A673 (cell line): ENCODE data around the gene PDE12.

ENCODE experiments used
- EZH2 ChIP-seq: fragments of 200-600 bp; sonication (generic); IDR thresholded peaks from 2 replicates; pipeline ENCODE4 v1.6.1; 2017; ENCODE audit warnings: borderline replicate concordance, low read depth, mild to moderate bottlenecking, mixed read lengths, antibody characterized with exemption, low read length; ENCODE audit not compliant: poor library complexity, severe bottlenecking
- TF ChIP-seq, protein P1 (sequence below): fragments of 300-800, 200-600 bp; sonication (generic); conservative IDR thresholded peaks from 2 replicates; pipeline ENCODE4 v1.5.1; 2017; ENCODE audit warnings: low read depth, mild to moderate bottlenecking, antibody characterized with exemption, low read length, moderate library complexity, mixed read lengths

DNA sequence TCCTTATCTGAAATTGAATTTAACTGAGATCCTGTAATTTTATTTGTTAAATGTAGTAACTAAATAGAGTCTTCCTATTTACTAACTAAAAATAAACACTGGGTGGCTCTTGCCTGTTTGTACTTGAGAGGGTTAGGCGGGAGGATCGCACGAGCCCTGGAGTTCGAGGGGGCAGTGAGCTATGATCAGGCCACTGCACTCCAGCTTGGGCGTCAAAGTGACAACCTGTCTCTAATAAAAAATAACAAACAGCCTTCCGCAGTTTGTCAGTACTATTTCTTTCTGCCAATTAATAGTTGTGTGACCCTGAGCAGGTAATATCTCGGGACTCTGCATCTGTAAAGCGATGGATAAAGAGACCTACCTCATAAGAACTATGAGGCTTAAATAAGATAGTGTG, 768 bp upstream of the PDE12 start:
- TF ChIP-seq, protein P1, sequence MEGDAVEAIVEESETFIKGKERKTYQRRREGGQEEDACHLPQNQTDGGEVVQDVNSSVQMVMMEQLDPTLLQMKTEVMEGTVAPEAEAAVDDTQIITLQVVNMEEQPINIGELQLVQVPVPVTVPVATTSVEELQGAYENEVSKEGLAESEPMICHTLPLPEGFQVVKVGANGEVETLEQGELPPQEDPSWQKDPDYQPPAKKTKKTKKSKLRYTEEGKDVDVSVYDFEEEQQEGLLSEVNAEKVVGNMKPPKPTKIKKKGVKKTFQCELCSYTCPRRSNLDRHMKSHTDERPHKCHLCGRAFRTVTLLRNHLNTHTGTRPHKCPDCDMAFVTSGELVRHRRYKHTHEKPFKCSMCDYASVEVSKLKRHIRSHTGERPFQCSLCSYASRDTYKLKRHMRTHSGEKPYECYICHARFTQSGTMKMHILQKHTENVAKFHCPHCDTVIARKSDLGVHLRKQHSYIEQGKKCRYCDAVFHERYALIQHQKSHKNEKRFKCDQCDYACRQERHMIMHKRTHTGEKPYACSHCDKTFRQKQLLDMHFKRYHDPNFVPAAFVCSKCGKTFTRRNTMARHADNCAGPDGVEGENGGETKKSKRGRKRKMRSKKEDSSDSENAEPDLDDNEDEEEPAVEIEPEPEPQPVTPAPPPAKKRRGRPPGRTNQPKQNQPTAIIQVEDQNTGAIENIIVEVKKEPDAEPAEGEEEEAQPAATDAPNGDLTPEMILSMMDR: no peak
- TF ChIP-seq EZH2: no peak
